ENCODE measurements around the gene HAUS3.

DNA sequence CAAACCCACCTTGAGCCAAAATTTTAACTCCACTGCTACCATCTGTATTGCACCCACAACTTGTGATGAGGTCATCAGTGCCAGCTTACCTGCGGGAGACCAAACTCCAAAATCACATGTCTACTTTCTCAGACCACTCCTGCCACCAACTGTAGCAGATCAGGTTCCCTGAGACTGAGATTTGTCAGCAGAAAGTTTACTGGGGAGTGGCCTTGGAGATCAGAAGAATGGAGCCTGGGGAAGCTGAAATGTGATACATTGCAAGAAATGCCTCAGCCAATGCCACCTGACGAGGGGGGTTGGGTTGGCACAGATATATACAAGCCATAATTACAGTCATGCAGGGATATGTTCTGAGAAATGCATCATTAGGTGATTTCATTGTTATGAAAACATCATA, 19.1 kb downstream of the HAUS3 start:
- TF ChIP-seq, protein P1, sequence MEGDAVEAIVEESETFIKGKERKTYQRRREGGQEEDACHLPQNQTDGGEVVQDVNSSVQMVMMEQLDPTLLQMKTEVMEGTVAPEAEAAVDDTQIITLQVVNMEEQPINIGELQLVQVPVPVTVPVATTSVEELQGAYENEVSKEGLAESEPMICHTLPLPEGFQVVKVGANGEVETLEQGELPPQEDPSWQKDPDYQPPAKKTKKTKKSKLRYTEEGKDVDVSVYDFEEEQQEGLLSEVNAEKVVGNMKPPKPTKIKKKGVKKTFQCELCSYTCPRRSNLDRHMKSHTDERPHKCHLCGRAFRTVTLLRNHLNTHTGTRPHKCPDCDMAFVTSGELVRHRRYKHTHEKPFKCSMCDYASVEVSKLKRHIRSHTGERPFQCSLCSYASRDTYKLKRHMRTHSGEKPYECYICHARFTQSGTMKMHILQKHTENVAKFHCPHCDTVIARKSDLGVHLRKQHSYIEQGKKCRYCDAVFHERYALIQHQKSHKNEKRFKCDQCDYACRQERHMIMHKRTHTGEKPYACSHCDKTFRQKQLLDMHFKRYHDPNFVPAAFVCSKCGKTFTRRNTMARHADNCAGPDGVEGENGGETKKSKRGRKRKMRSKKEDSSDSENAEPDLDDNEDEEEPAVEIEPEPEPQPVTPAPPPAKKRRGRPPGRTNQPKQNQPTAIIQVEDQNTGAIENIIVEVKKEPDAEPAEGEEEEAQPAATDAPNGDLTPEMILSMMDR (IDR thresholded peaks at IDR 0.05), result no peak
- TF ChIP-seq EZH2 (IDR thresholded peaks at IDR 0.05) (no peak), EZH2phosphoT487 (IDR thresholded peaks at IDR 0.05) (no peak)

All from neural progenitor cell (in vitro differentiated cells).